AG04450 (cell line): ENCODE measurements around the gene MRPL42. TPM values are rescaled to one million over a fixed set of nuclear protein-coding genes. Genes with fewer than 3 reads are reported as not detected.

ENCODE experiments used
- CTCF ChIA-PET: fragments of 300-600, 350-600 bp; formaldehyde crosslinking; extraction: SDS; loops from one replicate; lab custom pipeline; 2022; ENCODE audit warnings: antibody characterized with exemption, inconsistent platforms; lab: Charles Lee
- POLR2A ChIA-PET: fragments of 350-600 bp; formaldehyde crosslinking; extraction: SDS; loops from one replicate; lab custom pipeline; 2021; ENCODE audit warnings: antibody characterized with exemption, inconsistent platforms; lab: Yijun Ruan, JAX
- DNase-seq: peaks from one replicate; pipeline ENCODE4 v3.0.0-alpha.2; 2011; ENCODE audit warnings: low read depth, low spot score
- H3K27ac ChIP-seq: one replicate; pipeline ENCODE4 v1.5.1; 2012; ENCODE audit warnings: low read depth, low read length, control low read depth
- H3K27me3 ChIP-seq: one replicate; pipeline ENCODE4 v1.6.0; 2012; ENCODE audit warnings: low read length; ENCODE audit not compliant: control insufficient read depth, insufficient read depth
- H3K4me3 ChIP-seq: 2 replicates; pipeline ENCODE4 v1.5.1; 2011; ENCODE audit warnings: mild to moderate bottlenecking, low read depth, low read length, control low read depth
- H3K9me3 ChIP-seq: 2 replicates; pipeline ENCODE4 v1.5.1; 2012; ENCODE audit warnings: low read length; ENCODE audit not compliant: control insufficient read depth, insufficient read depth
- polyA minus RNA-seq: library from RNA; depleted of rRNA, polyadenylated mRNA; stranded (reverse); fragments of >200 nt; gene quantifications from 2 replicates; pipeline ENCODE4 v1.2.3, GENCODE V29; 2011; rRNA and poly(A)+ RNA removed
- polyA plus RNA-seq: library from polyadenylated mRNA; depleted of rRNA; stranded (reverse); fragments of >200 nt; gene quantifications from 2 replicates; pipeline ENCODE4 v1.2.3, GENCODE V29; 2011; rRNA removed
- TF ChIP-seq, protein P1 (sequence below): IDR thresholded peaks from 2 replicates; pipeline ENCODE4 v1.5.1; 2011; ENCODE audit warnings: low read depth, low read length, control low read depth, inconsistent platforms

The MRPL42 gene
- polyA plus RNA-seq = 80.0 and 100 TPM in 2 replicates
- 22.1 and 35.8 TPM in 2 replicates for polyA minus RNA-seq

DNA sequence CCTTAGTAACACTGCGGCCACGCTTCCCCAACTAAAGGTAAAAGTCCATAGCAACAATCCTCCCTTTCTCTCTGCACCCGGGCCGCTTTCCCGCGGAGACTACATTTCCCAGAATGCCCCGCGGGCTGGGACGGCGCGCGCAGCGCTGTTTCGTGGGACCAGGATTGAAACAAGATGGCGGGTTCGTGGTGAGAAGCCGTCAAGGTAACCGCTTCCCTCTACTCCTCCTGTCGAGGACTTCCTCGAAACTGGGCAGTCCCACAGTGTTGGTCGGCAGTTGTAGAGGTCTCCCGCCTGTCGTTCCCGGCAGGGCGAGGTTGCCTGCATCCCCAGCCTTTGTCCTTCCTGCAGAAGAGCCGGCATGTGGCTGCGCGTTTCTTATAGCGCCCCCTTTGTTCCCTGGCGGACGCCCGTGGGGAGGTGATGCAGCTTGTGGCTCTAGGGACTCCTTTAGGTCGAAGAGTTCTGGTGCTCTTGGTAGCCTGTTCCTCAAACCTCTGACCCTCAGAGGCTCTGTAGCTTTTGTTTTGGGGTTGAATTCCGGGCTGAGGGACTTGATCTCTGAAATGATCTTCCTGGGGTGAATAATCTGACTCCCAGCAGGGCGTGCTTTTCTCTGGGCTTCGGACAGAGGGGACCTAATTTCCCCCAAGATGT lies at the start of gene MRPL42:
Gene MRPL42, plus strand, starts transcription at position 164 of the 657 bp plus-strand sequence. CDS start 1,772 bp downstream, outside the sequence.
- ChIA-PET CTCF (interaction anchor here (0.6 to 1.9 kb wide), 8 partner anchors 10 to 480 kb away, joined by 3 to 14 read pairs (median 4); no protein-coding TSS in a partner anchor), POLR2A (interaction anchor here (0.6 to 0.7 kb wide), 3 partner anchors 9 to 608 kb away, joined by 3 to 11 read pairs (median 3); no protein-coding TSS in a partner anchor)
- H3K9me3 ChIP-seq = no peaks in the 10 kb centered on the region; the same call in 1 of the 2 replicates
- peak within 1 kb of the TSS; percentile 93 for H3K27ac ChIP-seq
- TF ChIP-seq, protein P1, sequence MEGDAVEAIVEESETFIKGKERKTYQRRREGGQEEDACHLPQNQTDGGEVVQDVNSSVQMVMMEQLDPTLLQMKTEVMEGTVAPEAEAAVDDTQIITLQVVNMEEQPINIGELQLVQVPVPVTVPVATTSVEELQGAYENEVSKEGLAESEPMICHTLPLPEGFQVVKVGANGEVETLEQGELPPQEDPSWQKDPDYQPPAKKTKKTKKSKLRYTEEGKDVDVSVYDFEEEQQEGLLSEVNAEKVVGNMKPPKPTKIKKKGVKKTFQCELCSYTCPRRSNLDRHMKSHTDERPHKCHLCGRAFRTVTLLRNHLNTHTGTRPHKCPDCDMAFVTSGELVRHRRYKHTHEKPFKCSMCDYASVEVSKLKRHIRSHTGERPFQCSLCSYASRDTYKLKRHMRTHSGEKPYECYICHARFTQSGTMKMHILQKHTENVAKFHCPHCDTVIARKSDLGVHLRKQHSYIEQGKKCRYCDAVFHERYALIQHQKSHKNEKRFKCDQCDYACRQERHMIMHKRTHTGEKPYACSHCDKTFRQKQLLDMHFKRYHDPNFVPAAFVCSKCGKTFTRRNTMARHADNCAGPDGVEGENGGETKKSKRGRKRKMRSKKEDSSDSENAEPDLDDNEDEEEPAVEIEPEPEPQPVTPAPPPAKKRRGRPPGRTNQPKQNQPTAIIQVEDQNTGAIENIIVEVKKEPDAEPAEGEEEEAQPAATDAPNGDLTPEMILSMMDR = peak; percentile 85
- no peaks in the 10 kb centered on the region for H3K27me3 ChIP-seq
- peak within 1 kb of the TSS; percentile 97 for H3K4me3 ChIP-seq
- DNase-seq = peak; percentile 62

DNA sequence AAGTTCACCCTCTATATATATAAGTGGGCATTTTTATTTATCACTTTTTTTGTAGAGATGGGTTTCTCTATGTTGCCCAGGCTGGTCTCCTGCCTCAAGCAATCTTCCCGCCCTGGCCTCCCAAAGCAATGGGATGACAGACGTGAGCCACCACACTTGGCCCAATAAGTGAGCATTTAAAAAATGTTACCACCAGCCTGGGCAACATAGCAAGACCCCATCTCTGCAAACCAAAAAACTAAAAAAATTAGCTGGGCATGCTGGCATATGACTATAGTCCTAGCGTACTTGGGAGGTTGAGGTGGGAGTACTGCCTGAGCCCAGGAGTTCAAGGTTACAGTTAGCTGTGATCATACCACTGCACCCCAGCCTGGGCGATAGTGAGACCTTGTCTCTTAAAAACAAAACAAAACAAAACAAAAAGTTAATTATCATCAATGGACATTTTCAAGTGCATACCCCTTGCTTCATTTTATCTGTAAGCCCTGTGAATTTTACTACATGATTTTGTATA lies 49.3 kb upstream of the MRPL42 start:
- Histone ChIP-seq H3K27ac (no peak overlapping the region), H3K9me3 (no peaks in the 10 kb centered on the region), H3K27me3 (no peaks in the 10 kb centered on the region), H3K4me3 (no peak overlapping the region)
- DNase-seq = no peak
- TF ChIP-seq, protein P1 = no peak
- CTCF ChIA-PET = interaction anchor here (1.5 to 6.6 kb wide), 3 partner anchors 431 to 684 kb away, joined by 3 to 131 read pairs (median 6); no protein-coding TSS in a partner anchor
- POLR2A ChIA-PET = no interaction called here

DNA sequence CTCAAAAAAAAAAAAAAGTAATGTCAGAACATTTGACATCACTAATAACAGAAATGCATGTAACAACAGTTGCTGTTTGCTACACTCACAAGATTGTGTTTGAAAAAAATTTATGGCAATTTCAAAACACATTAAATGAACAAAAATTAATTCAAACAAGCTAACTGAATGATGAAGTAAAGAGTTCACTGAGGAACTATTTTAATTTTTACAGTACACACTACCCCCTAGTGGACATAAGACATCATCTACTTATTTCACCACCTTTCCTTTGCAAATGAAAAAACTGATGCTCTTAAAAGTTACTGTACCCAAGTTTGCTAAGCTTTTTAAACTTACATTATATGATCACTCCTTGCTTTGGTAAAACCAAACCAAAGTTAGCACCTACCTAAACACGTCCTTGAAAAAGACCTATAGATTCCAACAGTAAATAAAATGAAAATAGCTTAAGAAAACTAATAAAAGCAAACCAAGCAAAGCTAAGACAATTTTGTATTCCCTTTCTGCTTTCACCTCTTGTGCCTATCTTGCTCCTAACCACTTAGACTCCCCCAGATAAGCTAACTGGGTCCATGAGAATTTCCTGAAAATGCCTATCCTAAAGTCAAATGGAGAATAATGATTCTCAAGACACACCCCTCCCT lies 47.8 kb upstream of the MRPL42 start:
- H3K27me3 ChIP-seq = no peaks in the 10 kb centered on the region
- ChIA-PET CTCF (interaction anchor here (0.5 to 6.6 kb wide), 52 partner anchors 9 to 933 kb away, joined by 3 to 131 read pairs (median 4); partner anchors contain the start of genes EEA1 and UBE2N), POLR2A (interaction anchor here (0.6 to 1.4 kb wide), 4 partner anchors 23 to 490 kb away, joined by 3 read pairs; no protein-coding TSS in a partner anchor)
- H3K27ac ChIP-seq = no peak overlapping the region
- TF ChIP-seq, protein P1 = peak; percentile 61
- no peak overlapping the region for H3K4me3 ChIP-seq
- no peak for DNase-seq
- no peaks in the 10 kb centered on the region for H3K9me3 ChIP-seq

DNA sequence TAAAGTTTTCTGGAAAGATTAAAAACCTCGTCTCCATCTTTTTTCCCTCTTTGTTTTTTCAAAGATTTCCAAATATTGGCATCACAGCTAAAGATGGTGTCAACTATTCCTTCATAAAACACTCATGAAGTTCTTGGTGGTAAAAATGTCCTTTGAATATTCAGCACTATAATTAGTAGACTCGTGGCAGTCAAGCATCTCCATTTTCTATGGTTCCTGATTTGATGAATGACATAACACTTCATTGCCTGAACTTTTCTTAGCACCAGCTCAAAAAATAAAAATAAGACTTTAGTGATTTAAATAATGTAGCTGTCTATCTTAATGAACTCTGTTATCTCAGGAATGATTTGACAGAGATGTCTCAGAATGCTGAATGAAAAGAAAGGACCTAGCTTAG lies 45.3 kb upstream of the MRPL42 start:
- POLR2A ChIA-PET = no interaction called here
- CTCF ChIA-PET = interaction anchor here (0.6 to 6.6 kb wide), 5 partner anchors 11 to 435 kb away, joined by 3 to 131 read pairs (median 4); no protein-coding TSS in a partner anchor
- TF ChIP-seq, protein P1 = no peak
- Histone ChIP-seq H3K27ac (no peak overlapping the region), H3K4me3 (no peak overlapping the region), H3K27me3 (no peaks in the 10 kb centered on the region), H3K9me3 (no peaks in the 10 kb centered on the region)
- DNase-seq = no peak
